CD4-positive, alpha-beta T cell (primary cell): ENCODE measurements around the gene UPF1. TPM values are rescaled to one million over a fixed set of nuclear protein-coding genes. Genes with fewer than 3 reads are reported as not detected.
A peak's percentile ranks its signal among the peaks of the same experiment; 100 is the strongest.

Source experiments
- ATAC-seq: fragments of 200-7000 bp; cut with Tn5 transposase; one replicate; pipeline ENCODE4 v1.10.0; 2022; ENCODE audit warnings: mild to moderate bottlenecking; ENCODE audit not compliant: poor library complexity
- CTCF ChIA-PET: fragments of 350-600 bp; sonication (Branson Sonifier 250); formaldehyde crosslinking; loops from one replicate; lab custom pipeline; 2021; ENCODE audit warnings: antibody characterized with exemption, inconsistent platforms; lab: Charles Lee
- POLR2A ChIA-PET: fragments of 350-600 bp; sonication (Branson Sonifier 250); formaldehyde crosslinking; loops from one replicate; lab custom pipeline; 2021; ENCODE audit warnings: antibody characterized with exemption, inconsistent platforms; lab: Charles Lee
- DNase-seq, 14 experiments: peaks; one replicate each; pipeline ENCODE4 v3.0.0-alpha.2; 2013 to 2020; ENCODE audit warnings: mixed read lengths in 2 of 14
- H3K27ac ChIP-seq, 2 donors: one replicate each; pipeline versions ENCODE4 v1.5.1 to v1.7.0; 2013; ENCODE audit warnings: low read length in 2 of 2, low read depth in 1 of 2, mild to moderate bottlenecking in 1 of 2
- H3K27me3 ChIP-seq, 2 experiments: 1 replicate in 1 of 2; 2 replicates in 1 of 2; pipeline versions ENCODE4 v1.6.1 to v1.7.0; 2013; ENCODE audit warnings: low read length in 2 of 2, control low read depth in 1 of 2, mild to moderate bottlenecking in 1 of 2, moderate library complexity in 1 of 2; ENCODE audit not compliant: insufficient read depth in 2 of 2, control insufficient read depth in 1 of 2
- H3K36me3 ChIP-seq: one replicate; pipeline ENCODE4 v1.6.1; 2013; ENCODE audit warnings: low read length, control low read depth; ENCODE audit not compliant: insufficient read depth
- H3K4me1 ChIP-seq: one replicate; pipeline ENCODE4 v1.6.1; 2013; ENCODE audit warnings: low read length, control low read depth; ENCODE audit not compliant: insufficient read depth
- H3K4me3 ChIP-seq: one replicate; pipeline ENCODE4 v1.5.1; 2013; ENCODE audit warnings: mild to moderate bottlenecking, low read length, moderate library complexity
- H3K9me3 ChIP-seq, 2 experiments: 1 replicate in 1 of 2; 2 replicates in 1 of 2; pipeline versions ENCODE4 v1.6.1 to v1.7.0; 2013; ENCODE audit warnings: low read length in 2 of 2, mild to moderate bottlenecking in 2 of 2, control low read depth in 1 of 2, moderate library complexity in 1 of 2; ENCODE audit not compliant: control insufficient read depth in 1 of 2, insufficient read depth in 1 of 2
- H3K27ac Mint-ChIP-seq: one replicate; pipeline ENCODE4 v1.8.0; 2020; ENCODE audit warnings: mixed read lengths
- H3K27me3 Mint-ChIP-seq: one replicate; pipeline ENCODE4 v1.8.0; 2021; ENCODE audit warnings: mixed read lengths
- H3K36me3 Mint-ChIP-seq: one replicate; pipeline ENCODE4 v1.8.0; 2021; ENCODE audit warnings: low read depth, mixed read lengths
- H3K4me1 Mint-ChIP-seq: one replicate; pipeline ENCODE4 v1.8.0; 2021; ENCODE audit warnings: low read depth, mixed read lengths
- H3K4me3 Mint-ChIP-seq: one replicate; pipeline ENCODE4 v1.8.0; 2020; ENCODE audit warnings: mild to moderate bottlenecking, mixed read lengths
- H3K9me3 Mint-ChIP-seq: one replicate; pipeline ENCODE4 v1.8.0; 2020; ENCODE audit warnings: mixed read lengths
- intact Hi-C, 2 experiments: fragments of 100-400 bp; cut with DNase I in 1 of 2; cut with micrococcal nuclease in 1 of 2; formaldehyde crosslinking; loops; one replicate each; pipeline versions ENCODE4 v1.15.1 to v1.9.0; 2023 to 2025; cut with DNase I, micrococcal nuclease
- total RNA-seq, 174 experiments: library from RNA in 2 of 174; stranded (reverse) in 2 of 174; gene quantifications; one replicate each; pipeline ENCODE4 v1.2.3 and lab custom pipeline; 2021 to 2026
- TF ChIP-seq, protein P1 (sequence below): fragments of 200-600 bp; IDR thresholded peaks from one replicate; pipeline ENCODE4 v1.8.0; 2022; ENCODE audit warnings: antibody characterized with exemption, mild to moderate bottlenecking

Gene UPF1
- total RNA-seq, 2 experiments from 2014 or later: 146 to 150 TPM

DNA sequence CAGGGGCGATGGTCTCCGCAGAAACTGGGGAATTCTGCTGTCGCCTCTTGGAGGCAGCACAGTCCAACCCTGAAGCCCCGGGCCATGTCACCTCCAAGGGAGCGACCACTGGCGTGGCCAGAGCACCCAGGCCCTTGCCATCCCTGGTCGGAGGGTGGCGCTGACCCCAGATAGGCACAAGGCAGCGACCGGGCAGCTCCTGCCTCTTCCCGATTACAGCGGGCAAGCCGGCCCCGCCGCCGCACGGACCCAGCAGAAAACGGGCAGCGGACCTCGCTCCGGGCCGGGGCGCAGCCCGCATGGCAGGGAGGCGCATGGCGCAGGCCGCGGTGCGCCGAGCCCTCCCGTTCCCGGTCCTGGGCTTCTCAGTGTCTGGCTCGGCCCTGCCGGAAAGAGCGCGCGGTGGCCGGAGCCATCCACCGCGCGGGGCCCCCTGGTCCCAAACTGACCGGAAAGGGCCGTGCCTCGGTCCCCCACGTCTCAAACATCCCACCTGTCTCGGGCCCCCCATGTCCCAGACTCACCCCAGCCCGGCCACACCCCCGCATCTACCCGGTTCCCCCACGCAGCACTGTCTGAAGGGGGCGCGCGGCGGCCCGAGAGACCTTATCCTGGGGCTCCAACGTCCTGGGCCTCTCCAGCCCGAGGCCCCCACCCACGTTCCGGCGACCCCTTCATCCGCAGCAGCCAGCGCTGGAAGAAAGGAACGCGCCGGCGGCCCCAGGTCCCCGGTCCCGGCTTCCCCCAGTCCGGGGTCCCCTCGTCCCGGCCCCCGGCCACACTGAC, 63.5 kb downstream of the UPF1 start:
- Histone ChIP-seq H3K27ac (no peak overlapping the region), H3K9me3 (peaks cover 0 to 3% of the 10 kb centered on the region in 2 experiments), H3K36me3 (peaks cover 14% of the 10 kb centered on the region), H3K27me3 (peaks cover 17 to 19% of the 10 kb centered on the region in 2 experiments), H3K4me3 (no peak overlapping the region), H3K4me1 (peaks cover 11% of the 10 kb centered on the region)
- TF ChIP-seq, protein P1, sequence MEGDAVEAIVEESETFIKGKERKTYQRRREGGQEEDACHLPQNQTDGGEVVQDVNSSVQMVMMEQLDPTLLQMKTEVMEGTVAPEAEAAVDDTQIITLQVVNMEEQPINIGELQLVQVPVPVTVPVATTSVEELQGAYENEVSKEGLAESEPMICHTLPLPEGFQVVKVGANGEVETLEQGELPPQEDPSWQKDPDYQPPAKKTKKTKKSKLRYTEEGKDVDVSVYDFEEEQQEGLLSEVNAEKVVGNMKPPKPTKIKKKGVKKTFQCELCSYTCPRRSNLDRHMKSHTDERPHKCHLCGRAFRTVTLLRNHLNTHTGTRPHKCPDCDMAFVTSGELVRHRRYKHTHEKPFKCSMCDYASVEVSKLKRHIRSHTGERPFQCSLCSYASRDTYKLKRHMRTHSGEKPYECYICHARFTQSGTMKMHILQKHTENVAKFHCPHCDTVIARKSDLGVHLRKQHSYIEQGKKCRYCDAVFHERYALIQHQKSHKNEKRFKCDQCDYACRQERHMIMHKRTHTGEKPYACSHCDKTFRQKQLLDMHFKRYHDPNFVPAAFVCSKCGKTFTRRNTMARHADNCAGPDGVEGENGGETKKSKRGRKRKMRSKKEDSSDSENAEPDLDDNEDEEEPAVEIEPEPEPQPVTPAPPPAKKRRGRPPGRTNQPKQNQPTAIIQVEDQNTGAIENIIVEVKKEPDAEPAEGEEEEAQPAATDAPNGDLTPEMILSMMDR: no peak
- DNase-seq: peak in 1 of 14 experiments; percentile 32
- Mint-ChIP-seq H3K4me1 (peaks cover 13% of the 10 kb centered on the region), H3K27ac (no peak overlapping the region), H3K36me3 (peaks cover 16% of the 10 kb centered on the region), H3K27me3 (peaks cover 27% of the 10 kb centered on the region), H3K9me3 (no peaks in the 10 kb centered on the region), H3K4me3 (no peak overlapping the region)
- intact Hi-C loops: no loop called here
- ATAC-seq: no peak
- POLR2A ChIA-PET: no interaction called here
- CTCF ChIA-PET: no interaction called here

DNA sequence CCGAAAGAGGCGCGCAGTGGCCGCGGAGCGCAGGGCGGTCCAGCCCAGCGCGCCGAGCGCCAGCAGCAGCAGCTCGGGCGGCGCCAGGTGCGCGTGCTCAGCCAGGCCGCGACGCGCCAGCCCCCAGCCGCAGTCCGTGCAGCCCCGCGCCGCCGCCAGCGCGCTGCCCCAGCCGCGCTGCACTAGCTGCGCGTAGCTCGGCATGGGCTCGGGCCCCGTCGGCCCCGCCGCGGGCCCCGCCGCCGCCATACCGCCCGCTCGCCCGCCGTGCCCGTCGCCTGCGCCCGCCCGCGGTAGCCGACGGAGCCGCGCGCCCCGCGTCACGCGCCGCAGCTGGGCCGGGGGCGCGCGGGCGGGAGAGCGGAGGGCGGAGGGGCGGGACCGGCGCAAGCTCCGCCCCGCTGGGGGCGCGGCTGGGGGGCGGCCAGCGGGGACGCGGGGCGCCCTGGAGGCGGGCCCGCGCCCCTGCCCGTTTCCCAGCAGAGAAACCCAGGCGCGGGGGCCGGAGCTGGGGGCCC, 64.1 kb downstream of the UPF1 start, which contains the start of gene CERS1:
Gene CERS1, minus strand, starts transcription at position 335 of the 518 bp plus-strand sequence. Its CDS starts 86 bp downstream, at position 249.
- Histone ChIP-seq H3K27ac (no peak within 1 kb of the TSS), H3K27me3 (peaks cover 17 to 19% of the 10 kb centered on the region in 2 experiments), H3K4me3 (no peak within 1 kb of the TSS), H3K4me1 (peaks cover 11% of the 10 kb centered on the region), H3K36me3 (peaks cover 21% of the 10 kb centered on the region), H3K9me3 (peaks cover 0 to 3% of the 10 kb centered on the region in 2 experiments)
- ChIA-PET POLR2A (no interaction called here), CTCF (no interaction called here)
- H3K27me3 Mint-ChIP-seq: peaks cover 25% of the 10 kb centered on the region
- intact Hi-C loops: no loop called here
- H3K4me3 Mint-ChIP-seq: peak within 1 kb of the TSS; percentile 79
- H3K27ac Mint-ChIP-seq: no peak within 1 kb of the TSS
- H3K36me3 Mint-ChIP-seq: peaks cover 21% of the 10 kb centered on the region
- DNase-seq (peak in 1 of 14 experiments; percentile 28), ATAC-seq (peak; percentile 13)
- peaks cover 13% of the 10 kb centered on the region for H3K4me1 Mint-ChIP-seq
- H3K9me3 Mint-ChIP-seq: no peaks in the 10 kb centered on the region
- TF ChIP-seq, protein P1: no peak

GRCh38 chr19:18896421-18896841, 64.7 kb downstream of the UPF1 start:
- Mint-ChIP-seq H3K4me3 (peak overlapping the region; percentile 79), H3K27ac (no peak overlapping the region), H3K9me3 (no peaks in the 10 kb centered on the region), H3K4me1 (peaks cover 13% of the 10 kb centered on the region), H3K27me3 (peaks cover 25% of the 10 kb centered on the region), H3K36me3 (peaks cover 21% of the 10 kb centered on the region)
- Histone ChIP-seq H3K27me3 (peaks cover 17 to 19% of the 10 kb centered on the region in 2 experiments), H3K9me3 (peaks cover 0 to 3% of the 10 kb centered on the region in 2 experiments), H3K27ac (no peak overlapping the region), H3K4me3 (no peak overlapping the region), H3K4me1 (peaks cover 11% of the 10 kb centered on the region), H3K36me3 (peaks cover 26% of the 10 kb centered on the region)
- ATAC-seq (no peak), DNase-seq (peak in 1 of 14 experiments; percentile 20)
- TF ChIP-seq, protein P1: no peak
- ChIA-PET POLR2A (no interaction called here), CTCF (no interaction called here)
- intact Hi-C loops: no loop called here
